Smooth muscle cell (in vitro differentiated cells): ENCODE results near the gene TP53TG3F. TPM values are rescaled to one million over a fixed set of nuclear protein-coding genes. Genes with fewer than 3 reads are reported as not detected.
"Not testable (repeated sequence)": the region's sequence is repeated elsewhere in the genome, so short reads cannot be mapped to it uniquely, and the experiment has no call there.

Source experiments
- DNase-seq: peaks from one replicate; lab custom pipeline; 2025; ENCODE audit not compliant: unreplicated experiment; lab: John Stamatoyannopoulos, UW
- H2AFZ ChIP-seq: fragments of 200-600 bp; sonication (generic); 2 replicates; pipeline ENCODE4 v1.6.0; 2016; ENCODE audit warnings: antibody characterized with exemption, low read depth, mild to moderate bottlenecking
- H3F3A ChIP-seq: fragments of 200-600 bp; sonication (generic); 2 replicates; pipeline ENCODE4 v1.6.0; 2017; ENCODE audit warnings: antibody characterized with exemption, low read depth
- H3K27ac ChIP-seq: fragments of 200-600 bp; sonication (generic); 2 replicates; pipeline ENCODE4 v1.5.1; 2016; ENCODE audit warnings: low read depth, mild to moderate bottlenecking
- H3K27me3 ChIP-seq: fragments of 200-600 bp; sonication (generic); 2 replicates; pipeline ENCODE4 v1.6.1; 2016; ENCODE audit warnings: low read depth, mild to moderate bottlenecking
- H3K36me3 ChIP-seq: fragments of 200-600 bp; sonication (generic); 2 replicates; pipeline ENCODE4 v1.5.1; 2016; ENCODE audit warnings: low read depth
- H3K4me1 ChIP-seq: fragments of 200-600 bp; sonication (generic); 2 replicates; pipeline ENCODE4 v1.5.1; 2016; ENCODE audit warnings: low read depth
- H3K4me2 ChIP-seq: fragments of 200-600 bp; sonication (generic); 2 replicates; pipeline ENCODE4 v1.6.0; 2016; ENCODE audit warnings: mild to moderate bottlenecking
- H3K4me3 ChIP-seq: fragments of 200-600 bp; sonication (generic); 2 replicates; pipeline ENCODE4 v1.5.1; 2016; ENCODE audit warnings: mild to moderate bottlenecking
- H3K79me2 ChIP-seq: fragments of 200-600 bp; sonication (generic); 2 replicates; pipeline ENCODE4 v1.6.0; 2016; ENCODE audit warnings: low read depth, mild to moderate bottlenecking
- H3K9ac ChIP-seq: fragments of 200-600 bp; sonication (generic); 2 replicates; pipeline ENCODE4 v1.6.0; 2016; ENCODE audit warnings: low read depth
- H3K9me3 ChIP-seq: fragments of 200-600 bp; sonication (generic); replicated peaks from 2 replicates; pipeline ENCODE4 v1.5.1; 2016; ENCODE audit warnings: low read depth
- H4K20me1 ChIP-seq: fragments of 200-600 bp; sonication (generic); 2 replicates; pipeline ENCODE4 v1.6.0; 2016; ENCODE audit warnings: low read depth
- WGBS: methylation state at CpG from one replicate; pipeline ENCODE4 v1.1.7; 2016; ENCODE audit warnings: low lambda C conversion rate; 5-methylcytosine and 5-hydroxymethylcytosine counted together
- polyA plus RNA-seq: library from polyadenylated mRNA; unstranded; fragments of >200 nt; fragmentation: Nextera tagmentation; extraction: Ambion mirVana; gene quantifications from 2 replicates; pipeline ENCODE4 v1.2.1, GENCODE V29; 2016
- small RNA-seq: library from RNA; depleted of rRNA; stranded (forward); fragments of <200 nt; gene quantifications from one replicate; pipeline ENCODE3, GENCODE V24; 2014
- total RNA-seq: library from RNA; depleted of rRNA; stranded (reverse); fragments of >200 nt; gene quantifications from 2 replicates; pipeline ENCODE4 v1.2.3, GENCODE V29; 2014

The TP53TG3F gene, protein sequence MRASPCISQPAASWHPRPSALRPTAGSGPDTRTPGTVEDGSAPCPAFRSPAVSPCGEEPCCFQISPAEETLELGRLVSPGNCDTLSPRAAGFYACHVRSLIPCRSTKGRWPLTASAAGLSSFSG
- not detected in 2 replicates for total RNA-seq
- not detected in 2 replicates for polyA plus RNA-seq

- H3K4me3 ChIP-seq, H3K36me3 ChIP-seq, H3F3A ChIP-seq, H3K4me2 ChIP-seq, H3K9ac ChIP-seq, H3K9me3 ChIP-seq, H3K79me2 ChIP-seq, H3K27ac ChIP-seq, DNase-seq, H3K4me1 ChIP-seq, H2AFZ ChIP-seq, H3K27me3 ChIP-seq, H4K20me1 ChIP-seq: not testable (repeated sequence)
- no CpG with 5 or more reads among the region's 25 CpGs for WGBS
Observed at GRCh38 chr16:33459312-33459711, at the start of gene TP53TG3F. TSS of gene TP53TG3F (plus strand) at chr16:33459612. CDS start at chr16:33459680, 68 bp downstream.

- H3K4me1 ChIP-seq, H2AFZ ChIP-seq, H3K36me3 ChIP-seq, H3K9me3 ChIP-seq, H3F3A ChIP-seq, H3K9ac ChIP-seq, H3K79me2 ChIP-seq, DNase-seq, H3K27ac ChIP-seq, H4K20me1 ChIP-seq, H3K27me3 ChIP-seq, H3K4me2 ChIP-seq, H3K4me3 ChIP-seq: not testable (repeated sequence)
- no CpG with 5 or more reads among the region's 2 CpGs for WGBS
Observed at GRCh38 chr16:33491611-33492010, 32.2 kb downstream of the TP53TG3F start.

DNA sequence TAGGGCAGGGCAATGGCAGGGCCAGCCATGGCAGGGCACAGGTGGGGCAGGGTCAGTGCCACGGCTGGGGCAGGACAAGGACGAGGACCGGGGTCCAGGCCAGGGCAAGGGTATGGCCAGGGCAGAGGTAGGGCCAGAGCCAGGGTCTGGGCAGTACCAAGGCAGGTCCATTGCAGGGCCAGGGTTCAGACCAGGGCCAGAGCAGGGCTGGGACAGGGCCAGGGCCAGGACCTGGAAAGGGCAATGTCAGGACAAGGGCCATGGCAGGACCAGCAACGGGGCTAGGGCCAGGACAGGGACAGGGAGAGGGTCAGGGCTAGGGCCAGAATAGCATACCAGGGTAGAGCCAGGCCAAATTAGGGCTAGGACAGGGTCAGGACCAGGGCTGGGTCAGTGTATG, 47.8 kb downstream of the TP53TG3F start:
- H3K36me3 ChIP-seq, DNase-seq, H3K79me2 ChIP-seq, H4K20me1 ChIP-seq, H3K4me1 ChIP-seq, H3K27ac ChIP-seq, H3K9me3 ChIP-seq, H3K27me3 ChIP-seq, H2AFZ ChIP-seq, H3F3A ChIP-seq, H3K4me2 ChIP-seq, H3K9ac ChIP-seq, H3K4me3 ChIP-seq: not testable (repeated sequence)
- WGBS: 68% methylated on average over 4 of the region's 4 CpGs

DNA sequence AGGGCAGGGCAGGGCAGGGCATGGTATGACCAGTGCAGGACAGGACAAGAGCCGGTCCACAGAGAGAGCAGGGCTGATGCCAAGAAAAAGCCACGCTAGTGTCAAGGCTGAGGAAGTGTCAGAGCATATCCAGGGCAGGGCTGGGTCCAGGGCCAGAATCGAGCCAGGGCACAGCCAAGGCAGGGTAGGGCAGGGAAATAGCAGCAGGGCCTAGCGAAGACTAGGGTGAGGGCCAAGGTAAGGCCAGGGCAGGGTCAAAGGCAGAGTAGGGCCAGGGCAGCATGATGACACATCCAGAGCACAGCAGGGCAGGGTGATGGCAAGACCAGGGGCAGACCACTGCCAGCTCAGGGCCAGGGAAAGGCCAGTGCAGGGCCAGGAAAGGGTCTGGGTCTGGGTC, 49.7 kb downstream of the TP53TG3F start:
- H3K27me3 ChIP-seq, H3K4me1 ChIP-seq, H3K27ac ChIP-seq, H3K4me2 ChIP-seq, H3K36me3 ChIP-seq, H3K9ac ChIP-seq, H3F3A ChIP-seq, H3K4me3 ChIP-seq, H3K79me2 ChIP-seq, H2AFZ ChIP-seq, H4K20me1 ChIP-seq, DNase-seq, H3K9me3 ChIP-seq: not testable (repeated sequence)
- WGBS: no CpG with 5 or more reads among the region's 4 CpGs

DNA sequence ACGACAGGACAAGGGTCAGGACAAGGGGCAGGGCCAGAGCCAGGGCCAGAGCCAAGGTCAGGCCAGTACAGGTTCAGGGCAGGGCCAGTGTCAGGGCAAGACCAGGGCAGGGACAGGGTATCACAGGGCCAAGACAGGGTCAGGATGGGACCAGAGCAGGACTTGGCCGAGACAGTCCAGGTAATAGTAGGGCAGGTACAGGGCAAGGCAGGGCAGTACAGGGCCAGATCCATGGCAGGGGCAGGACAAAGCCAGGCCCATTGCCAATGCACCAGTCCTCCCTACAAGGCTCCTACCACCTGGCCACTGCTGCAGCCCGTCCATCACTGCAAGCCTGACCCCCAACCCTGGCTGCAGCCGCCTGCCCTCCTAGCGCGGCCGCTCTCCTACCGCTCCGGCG, 50.5 kb downstream of the TP53TG3F start:
- not testable (repeated sequence) for H2AFZ ChIP-seq, H3K4me2 ChIP-seq, H4K20me1 ChIP-seq, H3K4me3 ChIP-seq, H3K9me3 ChIP-seq, H3K9ac ChIP-seq, H3K36me3 ChIP-seq, H3K79me2 ChIP-seq, H3K27me3 ChIP-seq, H3K4me1 ChIP-seq, H3K27ac ChIP-seq, DNase-seq, H3F3A ChIP-seq
- WGBS: 80% methylated on average over 1 of the region's 10 CpGs

Small RNA genes lying within 50 kb of the gene (small RNA-seq; reads per million reads assigned to genes)
- not detected for gene AC136944.5
- not detected for gene AC136944.6

Other genes with a start within 250 kb of the TP53TG3F start
- not detected in 2 replicates for gene TP53TG3E, start 155.3 kb upstream of the TP53TG3F start, total RNA-seq
- not detected in 2 replicates for gene TP53TG3E, start 155.3 kb upstream of the TP53TG3F start, polyA plus RNA-seq
- not detected in 2 replicates for gene TP53TG3B, start 98.8 kb upstream of the TP53TG3F start, total RNA-seq
- not detected in 2 replicates for gene TP53TG3B, start 98.8 kb upstream of the TP53TG3F start, polyA plus RNA-seq